HTR-8/SVneo (cell line): ENCODE measurements around the gene GPRC5A.
"Not testable (repeated sequence)": the region's sequence is repeated elsewhere in the genome, so short reads cannot be mapped to it uniquely, and the experiment has no call there.

ENCODE experiments used
- DNase-seq: peaks from one replicate; pipeline ENCODE4 v3.0.0; 2011; ENCODE audit warnings: low spot score, mixed read lengths; ENCODE audit not compliant: insufficient read length
- FAIRE-seq: peaks from 2 replicates; lab custom pipeline; 2011; peaks lifted over from hg19 to GRCh38; lab: Jason Lieb, UNC

The GPRC5A gene, protein sequence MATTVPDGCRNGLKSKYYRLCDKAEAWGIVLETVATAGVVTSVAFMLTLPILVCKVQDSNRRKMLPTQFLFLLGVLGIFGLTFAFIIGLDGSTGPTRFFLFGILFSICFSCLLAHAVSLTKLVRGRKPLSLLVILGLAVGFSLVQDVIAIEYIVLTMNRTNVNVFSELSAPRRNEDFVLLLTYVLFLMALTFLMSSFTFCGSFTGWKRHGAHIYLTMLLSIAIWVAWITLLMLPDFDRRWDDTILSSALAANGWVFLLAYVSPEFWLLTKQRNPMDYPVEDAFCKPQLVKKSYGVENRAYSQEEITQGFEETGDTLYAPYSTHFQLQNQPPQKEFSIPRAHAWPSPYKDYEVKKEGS

DNA sequence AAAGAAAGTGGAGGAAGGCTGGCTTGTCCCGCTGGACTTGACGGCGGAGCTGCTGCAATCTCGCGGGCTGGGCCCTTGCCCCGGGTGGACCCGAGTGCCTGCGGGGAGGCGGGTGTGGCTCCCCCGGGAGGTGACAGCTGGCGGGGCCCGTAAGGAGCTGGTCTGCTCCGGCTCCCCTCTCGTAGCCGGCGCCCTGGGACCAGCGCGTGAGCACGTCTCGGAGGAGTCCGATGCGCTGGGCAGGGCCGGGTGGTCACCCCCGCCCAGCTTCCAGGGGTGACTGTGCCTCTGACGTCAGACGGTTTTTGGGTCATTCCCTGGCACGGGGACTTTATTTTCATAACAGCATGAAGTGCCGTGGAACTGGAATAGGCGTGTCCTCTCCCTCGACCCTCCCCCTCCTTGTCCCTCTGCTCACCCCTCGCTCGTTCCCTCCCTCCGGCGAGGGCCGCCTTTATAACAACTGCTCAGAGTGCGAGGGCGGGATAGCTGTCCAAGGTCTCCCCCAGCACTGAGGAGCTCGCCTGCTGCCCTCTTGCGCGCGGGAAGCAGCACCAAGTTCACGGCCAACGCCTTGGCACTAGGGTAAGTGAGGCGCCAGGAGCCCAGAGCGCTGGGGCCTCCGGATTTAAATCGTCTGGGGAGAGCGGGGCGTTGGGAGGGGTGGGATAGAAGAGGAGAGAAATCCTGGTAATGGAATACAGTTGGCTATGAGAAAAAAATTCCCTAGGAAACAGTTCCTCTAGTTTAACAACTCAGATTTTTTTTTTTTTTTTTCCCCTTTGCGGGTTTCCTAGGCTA, at the start of gene GPRC5A:
Gene GPRC5A (plus strand): TSS at position 483 of the 801 bp plus-strand sequence. CDS start 16,688 bp downstream, outside the sequence.
- peak; percentile 42 for FAIRE-seq
- peak; percentile 73 for DNase-seq

- no peak for FAIRE-seq
- no peak for DNase-seq
These were observed 45.5 kb upstream of the GPRC5A start for GRCh38 chr12:12845794-12846243.

DNA sequence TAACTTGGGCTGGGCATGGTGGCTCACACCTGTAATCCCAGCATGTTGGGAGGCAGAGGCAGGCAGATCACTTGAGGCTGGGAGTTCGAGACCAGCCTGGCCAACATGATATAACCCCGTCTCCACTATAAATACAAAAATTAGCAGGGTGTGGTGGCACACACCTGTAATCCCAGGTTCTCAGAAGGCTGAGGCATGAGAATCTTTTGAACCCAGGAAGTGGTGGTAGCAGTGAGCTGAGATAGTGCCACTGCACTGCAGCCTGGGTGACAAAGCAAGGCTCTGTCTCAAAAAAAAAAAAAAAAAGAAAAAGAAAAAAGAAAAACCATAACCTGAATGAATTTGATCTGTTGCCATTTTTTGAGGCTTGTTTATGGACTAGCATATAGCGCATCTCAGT, 44.6 kb upstream of the GPRC5A start:
- FAIRE-seq, DNase-seq: not testable (repeated sequence)

DNA sequence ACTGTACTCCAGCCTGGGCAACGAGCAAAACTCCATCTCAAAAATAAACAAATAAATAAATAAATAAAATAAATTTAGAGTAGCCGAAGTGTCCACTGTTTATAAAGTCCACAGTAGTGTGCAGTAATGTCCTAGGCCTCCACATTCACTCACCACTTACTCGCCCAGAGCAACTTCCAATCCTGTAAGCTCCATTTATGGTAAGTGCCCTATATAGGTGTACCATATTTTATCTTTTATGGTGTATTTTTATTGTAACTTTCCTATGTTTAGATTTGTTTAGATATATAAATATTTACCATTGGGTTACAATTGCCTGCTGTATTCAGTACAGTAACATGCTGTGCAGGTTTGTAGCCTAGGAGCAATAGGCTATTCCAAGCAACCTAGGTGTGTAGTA, 37.9 kb upstream of the GPRC5A start:
- no peak for FAIRE-seq
- no peak for DNase-seq

- no peak for DNase-seq
- FAIRE-seq, result no peak
These were observed 31.7 kb upstream of the GPRC5A start for GRCh38 chr12:12859690-12860089.

DNA sequence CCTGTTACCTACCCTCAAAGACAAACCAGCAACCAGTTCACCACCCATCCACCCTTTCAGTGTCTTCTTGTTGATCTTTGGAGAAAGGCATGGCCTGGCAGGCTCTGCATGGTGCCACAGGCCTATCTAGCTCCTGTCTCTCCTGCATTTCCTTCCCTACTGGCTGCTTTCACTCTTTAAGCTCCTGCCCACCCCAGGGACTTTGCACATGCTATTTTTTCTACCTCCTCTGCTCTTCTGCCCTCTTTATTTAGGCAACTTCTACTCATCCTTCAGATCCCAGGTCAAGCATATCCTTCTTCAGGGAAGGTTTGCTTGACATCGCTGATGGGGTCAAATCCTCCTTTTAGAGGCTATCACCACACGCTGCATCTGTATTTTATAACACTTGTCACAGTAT, 27.1 kb upstream of the GPRC5A start:
- DNase-seq, result no peak
- FAIRE-seq, result no peak

GRCh38 chr12:12868477-12869235, 22.7 kb upstream of the GPRC5A start:
- no peak for FAIRE-seq
- no peak for DNase-seq

DNA sequence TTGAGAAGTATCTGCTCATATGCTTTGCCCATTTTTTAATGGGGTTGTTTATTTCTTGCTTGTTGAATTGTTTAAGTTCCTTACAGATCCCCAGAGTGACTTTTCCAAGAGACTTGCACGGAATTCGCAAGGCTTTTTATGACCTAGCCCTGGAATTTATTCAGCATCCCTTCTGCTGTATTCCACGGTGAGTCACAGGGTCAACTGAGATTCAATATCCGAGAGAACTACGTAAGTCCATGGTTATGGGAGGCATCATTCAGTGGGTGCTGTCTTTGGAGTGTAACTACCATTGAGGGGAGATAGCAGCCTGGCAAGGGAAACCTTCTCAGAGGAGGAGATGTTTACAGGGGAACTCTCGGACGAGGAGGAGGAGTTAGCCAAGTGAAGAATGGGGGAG, 20.9 kb upstream of the GPRC5A start:
- DNase-seq, result peak; percentile 63
- FAIRE-seq, result peak; percentile 89

DNA sequence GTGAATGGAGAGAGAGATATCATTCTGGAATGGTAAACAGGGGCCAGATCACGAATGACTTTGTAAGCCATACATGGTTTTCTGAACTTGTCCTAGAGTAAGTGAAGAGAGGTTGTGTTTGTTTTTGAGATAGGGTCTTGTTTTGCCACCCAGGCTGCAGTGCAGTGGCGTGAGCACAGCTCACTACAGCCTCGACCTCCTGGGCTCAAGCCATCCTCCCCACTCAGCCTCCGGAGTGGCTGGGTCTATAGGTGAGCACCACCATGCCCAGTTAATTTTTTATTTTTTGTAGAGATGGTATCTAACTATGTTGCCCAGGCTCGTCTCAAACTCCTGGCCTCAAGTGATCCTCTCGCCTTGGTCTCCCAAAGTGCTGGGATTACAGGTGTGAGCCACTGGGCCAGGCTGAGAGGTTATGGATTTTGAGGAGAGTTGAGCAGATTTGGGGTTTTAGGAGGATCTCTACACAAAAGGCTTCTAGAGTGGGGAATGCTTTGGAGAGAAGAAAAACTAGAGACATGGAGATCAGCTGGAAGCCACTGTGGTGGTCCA, 19.7 kb upstream of the GPRC5A start:
- DNase-seq, result no peak
- FAIRE-seq, result no peak

DNA sequence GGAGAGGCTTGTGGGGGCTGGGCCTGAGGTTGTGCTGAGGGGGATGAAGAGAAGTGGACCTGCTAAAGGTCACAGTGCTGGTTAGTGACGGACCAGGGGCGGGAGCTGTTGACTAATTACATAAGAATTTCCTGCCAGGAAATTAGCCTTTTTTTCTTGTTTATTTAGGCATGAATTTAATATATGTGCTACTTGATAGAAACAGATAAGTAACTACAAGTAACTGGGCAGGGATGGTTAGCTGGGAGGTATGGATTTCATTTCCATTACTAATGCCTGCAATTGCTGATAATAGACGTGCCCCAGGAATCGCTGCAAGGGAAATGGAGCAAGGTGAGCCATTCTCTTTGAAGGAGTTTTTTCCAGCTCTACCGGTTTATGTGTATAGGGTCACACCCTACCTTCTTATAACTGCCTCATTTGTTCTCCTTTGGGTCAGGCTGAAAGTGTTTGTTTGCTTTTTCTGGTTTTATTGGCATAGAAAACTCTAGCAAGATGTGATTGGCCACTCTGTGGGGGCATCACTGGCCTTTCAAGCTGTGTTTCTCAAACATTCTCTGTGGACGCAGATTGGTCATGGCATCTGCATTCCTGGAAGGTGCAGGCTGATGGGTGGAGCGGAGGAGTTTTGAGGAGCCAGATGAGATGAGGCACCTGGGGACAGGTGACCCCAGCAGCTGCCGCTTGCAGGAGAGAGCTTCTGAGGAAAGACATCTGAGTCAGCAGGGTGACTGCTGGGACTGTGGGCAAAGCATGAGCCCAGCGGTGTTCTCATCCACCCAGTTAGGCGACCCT, 19.0 kb upstream of the GPRC5A start:
- DNase-seq, result peak; percentile 48
- no peak for FAIRE-seq

DNA sequence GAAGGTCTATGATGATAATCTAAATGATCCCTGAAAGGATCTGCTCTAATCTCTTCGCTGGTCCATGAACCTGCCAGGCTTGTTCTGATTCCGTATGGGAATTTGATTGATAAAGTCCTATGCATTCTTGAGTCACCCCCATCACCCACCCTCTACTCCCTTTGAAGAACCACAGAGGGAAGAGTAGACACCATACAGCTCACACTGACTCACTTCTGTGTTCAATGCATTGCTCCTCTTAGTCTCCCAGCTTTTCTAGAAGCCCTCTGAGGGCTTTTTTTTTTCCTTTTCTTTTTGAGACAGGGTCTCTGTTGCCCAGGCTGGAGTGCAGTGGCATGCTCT, 18.5 kb upstream of the GPRC5A start:
- DNase-seq, result peak; percentile 22

DNA sequence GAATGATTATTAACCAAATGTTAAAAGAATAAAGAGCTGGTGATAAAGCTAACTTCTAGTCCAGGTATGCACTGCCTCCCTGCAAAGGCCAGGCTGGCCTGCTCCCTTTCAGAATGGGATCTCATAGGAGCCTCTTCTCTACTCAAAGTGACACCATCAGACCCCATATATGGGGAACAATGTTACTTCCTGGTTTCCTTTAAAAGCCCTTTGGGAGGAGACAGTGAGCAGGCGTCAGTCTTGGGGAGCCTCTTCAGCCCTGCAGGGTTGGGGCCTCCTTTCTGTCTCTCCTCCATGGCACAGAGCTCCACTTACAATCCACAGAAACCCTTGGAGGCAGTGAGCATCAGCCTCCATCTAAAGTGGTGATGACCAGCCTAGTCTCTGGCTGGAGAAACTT, 17.3 kb upstream of the GPRC5A start:
- FAIRE-seq, result no peak
- no peak for DNase-seq

More for the DNA sequence above, 18.5 kb upstream of the GPRC5A start:
- FAIRE-seq, result no peak

DNA sequence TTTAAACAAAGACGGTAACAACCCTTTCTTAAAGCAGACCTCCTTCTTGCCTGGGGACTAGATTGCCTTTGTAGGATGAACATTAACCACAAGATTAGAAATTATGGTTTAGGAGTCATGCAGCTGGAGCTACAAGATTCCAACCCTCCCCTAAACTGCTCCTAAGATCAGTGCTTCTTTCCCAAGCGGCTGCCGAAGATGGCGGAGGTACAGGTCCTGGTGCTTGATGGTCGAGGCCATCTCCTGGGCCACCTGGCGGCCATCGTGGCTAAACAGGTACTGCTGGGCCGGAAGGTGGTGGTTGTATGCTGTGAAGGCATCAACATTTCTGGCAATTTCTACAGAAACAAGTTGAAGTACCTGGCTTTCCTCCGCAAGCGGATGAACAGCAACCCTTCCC, 16.1 kb upstream of the GPRC5A start:
- FAIRE-seq, result not testable (repeated sequence)

DNA sequence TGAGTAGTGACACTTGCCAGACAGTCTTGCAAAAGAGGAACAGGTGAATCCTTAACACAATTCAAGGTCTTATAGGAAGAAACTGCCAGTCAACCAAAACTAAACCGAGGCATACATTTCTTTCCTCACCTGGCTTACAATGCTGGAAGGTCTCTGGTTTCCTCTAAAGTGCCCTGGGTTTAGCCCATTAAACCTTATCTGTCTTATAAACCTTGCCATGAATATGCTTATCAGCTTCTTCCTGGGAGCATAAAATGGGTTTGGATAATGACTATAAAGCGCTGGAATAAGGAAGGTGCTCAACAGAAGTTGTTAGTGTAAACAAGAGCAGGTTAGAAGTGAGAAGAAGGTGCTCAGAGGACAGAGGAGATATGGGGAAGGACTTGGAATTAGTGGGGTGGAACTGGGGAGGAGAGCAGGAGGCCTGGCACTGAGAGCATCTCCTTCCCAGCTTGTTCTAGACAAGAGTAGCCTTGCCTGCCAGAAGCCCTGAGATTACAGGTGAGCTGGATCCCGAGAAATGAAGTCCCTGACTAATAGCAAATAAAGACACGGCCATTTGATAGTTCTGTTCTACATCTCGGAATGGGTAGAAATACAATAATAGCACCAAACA, 14.1 kb upstream of the GPRC5A start:
- no peak for FAIRE-seq
- no peak for DNase-seq

More for the DNA sequence above, 16.1 kb upstream of the GPRC5A start:
- not testable (repeated sequence) for DNase-seq

GRCh38 chr12:12877781-12878455, 13.4 kb upstream of the GPRC5A start:
- FAIRE-seq (no peak), DNase-seq (no peak)

DNA sequence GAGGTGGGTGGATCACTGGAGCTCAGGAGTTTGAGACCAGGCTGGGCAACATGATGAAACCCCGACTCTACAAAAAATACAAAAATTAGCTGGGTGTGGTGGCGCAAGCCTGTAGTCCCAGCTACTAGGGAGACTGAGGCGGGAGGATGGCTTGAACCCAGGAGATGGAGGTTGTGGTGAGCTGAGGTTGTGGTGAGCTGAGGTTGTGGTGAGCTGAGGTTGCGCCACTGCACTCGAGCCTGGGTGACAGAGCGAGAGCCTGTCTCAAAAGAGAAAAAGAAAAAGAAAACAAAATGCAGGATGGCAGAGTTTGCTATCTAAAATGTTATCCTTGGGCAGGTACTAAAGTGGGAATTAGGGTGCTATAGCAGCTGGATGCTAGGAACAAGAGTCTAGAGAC, 10.8 kb upstream of the GPRC5A start:
- DNase-seq (no peak), FAIRE-seq (no peak)

DNA sequence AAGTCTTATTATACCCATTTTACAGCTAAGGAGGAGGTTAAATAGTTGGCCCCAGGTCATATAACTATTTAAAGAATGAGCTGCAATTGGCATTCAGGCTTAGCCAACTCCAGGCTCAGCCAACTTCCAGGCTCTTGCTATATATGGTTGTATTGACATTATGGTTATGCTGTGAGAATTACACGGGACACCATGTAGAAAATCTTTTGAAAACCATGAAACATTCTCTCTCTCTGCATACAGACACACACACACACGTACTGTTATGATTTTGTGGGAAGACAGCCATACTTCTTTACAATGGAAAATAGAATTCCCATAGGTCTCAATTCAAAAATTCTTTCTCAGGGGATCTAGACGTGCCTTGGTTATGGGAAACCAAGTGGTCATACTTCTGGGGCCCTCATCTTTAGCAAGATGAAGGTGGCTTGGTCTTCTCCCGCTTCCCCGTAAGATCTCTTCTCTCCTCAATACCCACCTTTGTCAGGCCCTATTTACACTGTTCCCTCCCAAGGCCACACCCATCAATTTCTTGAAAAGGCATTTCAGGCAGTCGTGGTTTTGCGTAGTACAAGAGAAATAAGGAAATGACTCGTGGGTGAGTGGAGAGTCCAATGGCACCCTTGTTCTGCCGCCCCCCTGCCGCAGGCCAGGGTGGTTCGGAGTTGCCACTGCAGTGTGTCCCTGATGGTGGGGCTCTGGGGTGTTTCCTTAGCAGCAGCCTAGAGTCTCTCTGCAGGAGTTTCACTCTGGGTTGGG, 10.0 kb upstream of the GPRC5A start:
- DNase-seq (no peak), FAIRE-seq (no peak)

- DNase-seq (no peak), FAIRE-seq (no peak)
These were observed 9.1 kb upstream of the GPRC5A start for GRCh38 chr12:12882288-12882687.
